Sigmoid colon (tissue), 4 donors: Measurements from ENCODE around the gene SPAG16.

Source experiments
- CTCF ChIP-seq, 4 experiments: fragments of 450-650 bp in 3 of 4; fragments of 200-600 bp in 1 of 4; IDR thresholded peaks; one replicate each; pipeline ENCODE4 v1.5.1; 2016 to 2019; ENCODE audit warnings: antibody characterized with exemption in 4 of 4, mild to moderate bottlenecking in 3 of 4, moderate library complexity in 2 of 4
- POLR2A ChIP-seq, 2 donors: fragments of 450-650 bp; IDR thresholded peaks; one replicate each; pipeline ENCODE4 v1.6.1; 2016; ENCODE audit warnings: antibody characterized with exemption in 2 of 2, mild to moderate bottlenecking in 2 of 2, moderate library complexity in 2 of 2
- POLR2AphosphoS5 ChIP-seq, 4 donors: sonication (generic); formaldehyde crosslinking; IDR thresholded peaks; one replicate each; pipeline ENCODE4 v1.6.1; 2017; ENCODE audit warnings: antibody characterized with exemption in 4 of 4

GRCh38 chr2:214019229-214019972, 735.1 kb downstream of the SPAG16 start:
- TF ChIP-seq CTCF (IDR thresholded peaks at IDR 0.05) (no peak), POLR2AphosphoS5 (IDR thresholded peaks at IDR 0.05) (peak in 1 of 4 donors; percentile 28), POLR2A (IDR thresholded peaks at IDR 0.05) (no peak)
